K562 (cell line): ENCODE measurements around the gene NSRP1. TPM values are rescaled to one million over a fixed set of nuclear protein-coding genes. Genes with fewer than 3 reads are reported as not detected.

Experiments
- AFF1 ChIP-seq, 2 experiments: fragments of 450-650 bp; IDR thresholded peaks; 2 replicates each; pipeline ENCODE4 v1.6.1; 2018; ENCODE audit warnings: mild to moderate bottlenecking in 2 of 2, low read depth in 1 of 2; ENCODE audit not compliant: partially characterized antibody in 2 of 2
- ARID2 ChIP-seq: fragments of 450-650 bp; IDR thresholded peaks from 2 replicates; pipeline ENCODE4 v1.6.1; 2017; ENCODE audit warnings: antibody characterized with exemption, mild to moderate bottlenecking
- CC2D1A ChIP-seq: fragments of 450-650 bp; IDR thresholded peaks from 2 replicates; pipeline ENCODE4 v1.6.1; 2017; ENCODE audit warnings: mild to moderate bottlenecking
- CTCFL ChIP-seq: IDR thresholded peaks from 2 replicates; pipeline ENCODE4 v1.6.1; 2011; ENCODE audit warnings: borderline replicate concordance, low read depth, mild to moderate bottlenecking, moderate library complexity, low read length; ENCODE audit not compliant: insufficient read depth, poor library complexity, severe bottlenecking
- CXXC5 ChIP-seq: fragments of 250-450 bp; sonication (Bioruptor Pico); IDR thresholded peaks from 2 replicates; pipeline ENCODE4 v1.8.0; 2022; ENCODE audit warnings: inconsistent platforms, mild to moderate bottlenecking, moderate library complexity
- DEAF1 ChIP-seq: fragments of 450-650 bp; formaldehyde crosslinking; IDR thresholded peaks from 2 replicates; pipeline ENCODE4 v1.4.0; 2020; ENCODE audit warnings: mild to moderate bottlenecking, moderate library complexity
- GABPB2 ChIP-seq: fragments of 250-450 bp; sonication (Bioruptor Pico); conservative IDR thresholded peaks from 2 replicates; pipeline ENCODE4 v1.5.1; 2021; ENCODE audit warnings: mild to moderate bottlenecking
- HSF4 ChIP-seq: fragments of 250-450 bp; sonication (Bioruptor Pico); IDR thresholded peaks from 2 replicates; pipeline ENCODE4 v2.1.2; 2022; ENCODE audit warnings: mild to moderate bottlenecking, moderate library complexity, borderline replicate concordance
- KDM4B ChIP-seq, 2 experiments: fragments of 450-650 bp in 1 of 2; sonication (generic) in 1 of 2; IDR thresholded peaks; 2 replicates each; pipeline ENCODE4 v1.6.1; 2016 to 2017; ENCODE audit warnings: borderline replicate concordance in 2 of 2, antibody characterized with exemption in 1 of 2, low read depth in 1 of 2, mild to moderate bottlenecking in 1 of 2
- MCM7 ChIP-seq, 2 experiments: fragments of 450-650 bp; IDR thresholded peaks; 2 replicates each; pipeline ENCODE4 v1.6.1; 2016 to 2018
- NFE2L1 ChIP-seq: fragments of 450-650 bp; IDR thresholded peaks from 2 replicates; pipeline ENCODE4 v1.6.1; 2016; ENCODE audit warnings: missing genetic modification characterization, low read depth, mild to moderate bottlenecking, missing compliant biosample characterization, moderate library complexity, borderline replicate concordance
- NR2C2 ChIP-seq, 2 experiments: fragments of 200-800 bp in 1 of 2; sonication (Bioruptor generic) in 1 of 2; sonication (generic) in 1 of 2; formaldehyde crosslinking in 1 of 2; IDR thresholded peaks; 2 replicates each; pipeline versions ENCODE4 v1.6.1 to v1.8.0; 2016 to 2022; ENCODE audit warnings: mild to moderate bottlenecking in 1 of 2, missing compliant biosample characterization in 1 of 2, missing genetic modification characterization in 1 of 2, missing genetic modification reagents in 1 of 2
- RAD21 ChIP-seq, 2 experiments: fragments of 250-450 bp in 1 of 2; fragments of 450-650 bp in 1 of 2; sonication (Bioruptor Pico) in 1 of 2; formaldehyde crosslinking in 1 of 2; IDR thresholded peaks in 1 of 2; conservative IDR thresholded peaks in 1 of 2; 2 replicates each; pipeline versions ENCODE4 v1.4.0 to v1.8.0; 2020 to 2022; ENCODE audit warnings: mild to moderate bottlenecking in 2 of 2, moderate library complexity in 1 of 2
- SMARCA4 ChIP-seq: fragments of 450-650 bp; IDR thresholded peaks from 2 replicates; pipeline ENCODE4 v1.6.1; 2016
- ZBTB9 ChIP-seq: fragments of 450-650 bp; formaldehyde crosslinking; IDR thresholded peaks from 2 replicates; pipeline ENCODE4 v1.4.0; 2020; ENCODE audit warnings: mild to moderate bottlenecking, moderate library complexity
- ZNF224 ChIP-seq: sonication (generic); formaldehyde crosslinking; IDR thresholded peaks from 2 replicates; pipeline ENCODE4 v1.8.0; 2022; ENCODE audit warnings: mild to moderate bottlenecking, missing genetic modification reagents
- ZNF23 ChIP-seq: fragments of 250-450 bp; sonication (Bioruptor Pico); IDR thresholded peaks from 2 replicates; pipeline ENCODE4 v1.4.0; 2020; ENCODE audit warnings: mild to moderate bottlenecking
- ZNF561 ChIP-seq: fragments of 450-650 bp; formaldehyde crosslinking; conservative IDR thresholded peaks from 2 replicates; pipeline ENCODE4 v1.4.0; 2020; ENCODE audit warnings: mild to moderate bottlenecking, moderate library complexity
- polyA plus RNA-seq, 8 experiments: library from polyadenylated mRNA; depleted of rRNA in 4 of 8; stranded (reverse) in 5 of 8; unstranded in 3 of 8; fragments of >200 nt; fragmentation: Nextera tagmentation in 2 of 8; fragmentation: Illumina TruSeq in 1 of 8; extraction: Ambion mirVana in 2 of 8; extraction: Trizol in 1 of 8; gene quantifications; 2 replicates each; pipeline versions ENCODE4 v1.2.1 to v1.2.3, GENCODE V29; 2011 to 2014; ENCODE audit warnings: inconsistent platforms in 1 of 8, missing spikeins in 1 of 8
- total RNA-seq, 7 experiments: library from RNA; depleted of rRNA in 6 of 7; stranded (reverse); fragments of >200 nt in 6 of 7; fragmentation: Illumina TruSeq in 2 of 7; extraction: Trizol in 2 of 7; gene quantifications; 2 replicates each; pipeline versions ENCODE4 v1.2.1 to v1.2.3, GENCODE V29; 2011 to 2021; ENCODE audit warnings: low replicate concordance in 1 of 7

Gene NSRP1
- total and polyA plus RNA-seq, 9 of the 15 experiments (the other 6 are each of a cell fraction or from before 2014, with no cell fraction given), result 18.4 to 68.6 (median 32.7) TPM

GRCh38 chr17:30093463-30094147, 23.0 kb upstream of the NSRP1 start (continued):
- TF ChIP-seq AFF1 (IDR thresholded peaks at IDR 0.05; ENCODE audit: low read depth in 1 of 2, partially characterized antibody in 2 of 2), result no peak
- TF ChIP-seq NFE2L1, result no peak
- peak; percentile 90 to 94 for TF ChIP-seq RAD21 (CRISPR knock-in tag; conservative IDR thresholded peaks at IDR 0.05 in 1 of 2, IDR thresholded peaks at IDR 0.05 in 1 of 2)
- TF ChIP-seq KDM4B (IDR thresholded peaks at IDR 0.05; ENCODE audit: borderline replicate concordance in 2 of 2, low read depth in 1 of 2), result no peak
- no peak for TF ChIP-seq ZNF23 (CRISPR knock-in tag)
- TF ChIP-seq ARID2, result peak; percentile 77
- peak; percentile 86 for TF ChIP-seq DEAF1 (CRISPR knock-in tag)
- TF ChIP-seq MCM7 (IDR thresholded peaks at IDR 0.05), result no peak
- TF ChIP-seq CXXC5 (CRISPR knock-in tag), result peak; percentile 39
- TF ChIP-seq GABPB2 (CRISPR knock-in tag), result no peak
- 0 out of 2 replicates have a peak, but pooled peaks have one; percentile 46 for TF ChIP-seq CC2D1A
- TF ChIP-seq SMARCA4, result no peak
- no peak for TF ChIP-seq ZBTB9 (CRISPR knock-in tag)
- no peak for TF ChIP-seq CTCFL
- TF ChIP-seq HSF4 (CRISPR knock-in tag), result no peak
- TF ChIP-seq ZNF224 (CRISPR knock-in tag), result no peak
- no peak for TF ChIP-seq ZNF561 (CRISPR knock-in tag)
- TF ChIP-seq NR2C2 (CRISPR knock-in tag; IDR thresholded peaks at IDR 0.05), result no peak
- TF ChIP-seq NR2C2 (tag; IDR thresholded peaks at IDR 0.05), result 0 out of 2 replicates have a peak, but pooled peaks have one; percentile 27
